Effector memory CD4-positive, alpha-beta T cell (primary cell): ENCODE measurements around the gene MCM9.

Experiments used
- DNase-seq, 3 donors: peaks; one replicate each; pipeline ENCODE4 v3.0.0-alpha.2; 2020
- H3K27ac ChIP-seq: 2 replicates; pipeline ENCODE4 v1.7.0; 2013; ENCODE audit warnings: mild to moderate bottlenecking, low read length, moderate library complexity; ENCODE audit not compliant: insufficient read depth, poor library complexity, severe bottlenecking
- H3K27me3 ChIP-seq: replicated peaks from 2 replicates; pipeline ENCODE4 v1.7.0; 2013; ENCODE audit warnings: mild to moderate bottlenecking, low read length; ENCODE audit not compliant: insufficient read depth, control insufficient read depth, poor library complexity, severe bottlenecking
- H3K36me3 ChIP-seq: 2 replicates; pipeline ENCODE4 v1.7.0; 2013; ENCODE audit warnings: mild to moderate bottlenecking, low read length, moderate library complexity; ENCODE audit not compliant: control insufficient read depth, insufficient read depth
- H3K4me1 ChIP-seq: 2 replicates; pipeline ENCODE4 v1.7.0; 2013; ENCODE audit warnings: low read length, mild to moderate bottlenecking; ENCODE audit not compliant: control insufficient read depth, insufficient read depth, poor library complexity, severe bottlenecking
- H3K4me3 ChIP-seq: 2 replicates; pipeline ENCODE4 v1.7.0; 2013; ENCODE audit warnings: low read length, low read depth, mild to moderate bottlenecking; ENCODE audit not compliant: insufficient read depth, poor library complexity, severe bottlenecking
- H3K9me3 ChIP-seq: 2 replicates; pipeline ENCODE4 v1.7.0; 2013; ENCODE audit warnings: mild to moderate bottlenecking, low read length, moderate library complexity; ENCODE audit not compliant: control insufficient read depth

The MCM9 gene

GRCh38 chr6:118889163-118889562 is 45.8 kb downstream of the MCM9 start:
- no peak for DNase-seq
- Histone ChIP-seq H3K4me3 (no peak overlapping the region), H3K27ac (no peak overlapping the region), H3K27me3 (no peaks in the 10 kb centered on the region), H3K36me3 (no peaks in the 10 kb centered on the region), H3K4me1 (peaks cover 44% of the 10 kb centered on the region), H3K9me3 (no peaks in the 10 kb centered on the region)

DNA sequence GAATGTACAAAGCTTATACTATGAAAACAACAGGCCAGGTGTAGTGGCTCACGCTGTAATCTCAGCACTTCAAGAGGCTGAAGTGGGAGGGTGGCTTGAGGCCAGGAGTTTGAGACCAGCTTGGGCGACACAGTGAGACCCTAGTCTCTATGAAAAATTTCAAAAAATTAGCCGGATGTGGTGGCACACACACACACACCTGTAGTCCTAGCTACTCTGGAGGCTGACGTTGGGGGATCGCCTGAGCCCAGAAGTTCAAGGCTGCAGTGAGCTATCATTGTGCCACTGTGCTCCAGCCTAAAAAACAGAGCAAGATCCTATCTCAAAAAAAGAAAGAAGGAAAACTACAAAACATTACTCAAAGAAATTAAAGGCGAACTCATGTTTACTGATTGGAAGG is 48.3 kb downstream of the MCM9 start:
- no peak for DNase-seq
- no peak overlapping the region for H3K4me3 ChIP-seq
- H3K36me3 ChIP-seq, result no peaks in the 10 kb centered on the region
- no peak overlapping the region for H3K27ac ChIP-seq
- no peaks in the 10 kb centered on the region for H3K9me3 ChIP-seq
- H3K4me1 ChIP-seq, result peaks cover 35% of the 10 kb centered on the region
- H3K27me3 ChIP-seq, result no peaks in the 10 kb centered on the region

- Histone ChIP-seq H3K9me3 (no peaks in the 10 kb centered on the region), H3K4me3 (no peak overlapping the region), H3K27me3 (no peaks in the 10 kb centered on the region), H3K27ac (no peak overlapping the region), H3K36me3 (no peaks in the 10 kb centered on the region), H3K4me1 (peaks cover 19% of the 10 kb centered on the region)
- no peak for DNase-seq
Measured at GRCh38 chr6:118882314-118882905, 52.5 kb downstream of the MCM9 start.

GRCh38 chr6:118881440-118882313 is 53.3 kb downstream of the MCM9 start:
- Histone ChIP-seq H3K36me3 (no peaks in the 10 kb centered on the region), H3K4me1 (peaks cover 14% of the 10 kb centered on the region), H3K27ac (no peak overlapping the region), H3K4me3 (no peak overlapping the region), H3K9me3 (no peaks in the 10 kb centered on the region), H3K27me3 (no peaks in the 10 kb centered on the region)
- DNase-seq, result no peak

GRCh38 chr6:118877806-118878205 is 57.2 kb downstream of the MCM9 start:
- Histone ChIP-seq H3K4me1 (peaks cover 4% of the 10 kb centered on the region), H3K27me3 (no peaks in the 10 kb centered on the region), H3K9me3 (no peaks in the 10 kb centered on the region), H3K4me3 (no peak overlapping the region), H3K36me3 (no peaks in the 10 kb centered on the region), H3K27ac (no peak overlapping the region)
- DNase-seq, result no peak

DNA sequence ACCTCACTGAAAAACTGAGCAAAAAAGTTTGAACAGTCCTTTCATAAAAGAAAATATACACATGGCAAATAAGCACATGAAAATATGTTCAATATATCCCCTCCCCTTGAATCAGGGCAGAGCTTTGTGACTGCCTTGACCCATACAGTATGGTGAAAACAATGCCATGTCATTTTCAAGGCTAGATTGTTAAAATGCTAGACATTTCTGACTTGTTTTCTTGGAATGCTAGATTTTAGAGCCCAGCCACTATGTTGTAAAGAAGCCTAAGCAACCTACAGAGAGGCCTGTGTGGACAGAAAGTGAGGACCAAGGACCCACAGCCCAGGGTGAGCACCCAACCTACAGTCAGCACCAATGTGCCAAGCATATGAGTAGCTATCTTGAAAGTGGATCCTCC is 58.1 kb downstream of the MCM9 start:
- no peak overlapping the region for H3K4me3 ChIP-seq
- DNase-seq, result no peak
- no peaks in the 10 kb centered on the region for H3K27me3 ChIP-seq
- H3K27ac ChIP-seq, result no peak overlapping the region
- no peaks in the 10 kb centered on the region for H3K4me1 ChIP-seq
- no peaks in the 10 kb centered on the region for H3K36me3 ChIP-seq
- no peaks in the 10 kb centered on the region for H3K9me3 ChIP-seq

- DNase-seq, result no peak
- Histone ChIP-seq H3K9me3 (no peaks in the 10 kb centered on the region), H3K4me3 (no peak overlapping the region), H3K27me3 (no peaks in the 10 kb centered on the region), H3K4me1 (no peaks in the 10 kb centered on the region), H3K36me3 (no peaks in the 10 kb centered on the region), H3K27ac (no peak overlapping the region)
Measured at GRCh38 chr6:118876198-118876597, 58.8 kb downstream of the MCM9 start.

- DNase-seq, result no peak
- Histone ChIP-seq H3K27me3 (no peaks in the 10 kb centered on the region), H3K4me3 (no peak overlapping the region), H3K27ac (no peak overlapping the region), H3K4me1 (no peaks in the 10 kb centered on the region), H3K36me3 (no peaks in the 10 kb centered on the region), H3K9me3 (no peaks in the 10 kb centered on the region)
Measured at GRCh38 chr6:118875672-118876071, 59.3 kb downstream of the MCM9 start.

DNA sequence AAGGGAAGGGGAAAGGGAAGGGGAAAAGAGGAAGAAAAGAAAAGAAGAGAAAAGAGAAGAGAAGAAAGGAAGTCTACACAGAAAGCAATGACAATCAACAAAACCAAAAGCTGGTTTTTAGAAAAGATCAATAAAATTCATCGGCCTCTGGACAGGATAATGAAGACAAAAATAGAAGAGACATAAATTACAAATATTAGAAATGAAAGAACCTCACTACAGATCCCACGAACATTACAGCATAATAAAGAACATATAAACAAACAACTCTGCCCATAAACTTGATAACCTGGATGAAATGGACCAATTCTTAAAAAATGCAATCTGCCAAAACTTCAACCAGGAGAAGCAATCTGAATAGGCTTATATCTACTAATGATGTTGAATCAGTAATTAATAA is 61.7 kb downstream of the MCM9 start:
- DNase-seq, result no peak
- H3K27me3 ChIP-seq, result no peaks in the 10 kb centered on the region
- no peak overlapping the region for H3K27ac ChIP-seq
- H3K9me3 ChIP-seq, result no peaks in the 10 kb centered on the region
- H3K36me3 ChIP-seq, result no peaks in the 10 kb centered on the region
- no peaks in the 10 kb centered on the region for H3K4me1 ChIP-seq
- no peak overlapping the region for H3K4me3 ChIP-seq

GRCh38 chr6:118872726-118873125 is 62.2 kb downstream of the MCM9 start:
- no peak for DNase-seq
- H3K4me3 ChIP-seq, result no peak overlapping the region
- H3K27me3 ChIP-seq, result no peaks in the 10 kb centered on the region
- no peak overlapping the region for H3K27ac ChIP-seq
- no peaks in the 10 kb centered on the region for H3K4me1 ChIP-seq
- no peaks in the 10 kb centered on the region for H3K36me3 ChIP-seq
- no peaks in the 10 kb centered on the region for H3K9me3 ChIP-seq
